DMS79 (cell line): ENCODE results near the gene EIF3K.
A peak's percentile ranks its signal among the peaks of the same experiment; 100 is the strongest.

Experiments used
- DNase-seq: peaks from one replicate; lab custom pipeline; 2025; lab: John Stamatoyannopoulos, UW

Gene EIF3K

DNA sequence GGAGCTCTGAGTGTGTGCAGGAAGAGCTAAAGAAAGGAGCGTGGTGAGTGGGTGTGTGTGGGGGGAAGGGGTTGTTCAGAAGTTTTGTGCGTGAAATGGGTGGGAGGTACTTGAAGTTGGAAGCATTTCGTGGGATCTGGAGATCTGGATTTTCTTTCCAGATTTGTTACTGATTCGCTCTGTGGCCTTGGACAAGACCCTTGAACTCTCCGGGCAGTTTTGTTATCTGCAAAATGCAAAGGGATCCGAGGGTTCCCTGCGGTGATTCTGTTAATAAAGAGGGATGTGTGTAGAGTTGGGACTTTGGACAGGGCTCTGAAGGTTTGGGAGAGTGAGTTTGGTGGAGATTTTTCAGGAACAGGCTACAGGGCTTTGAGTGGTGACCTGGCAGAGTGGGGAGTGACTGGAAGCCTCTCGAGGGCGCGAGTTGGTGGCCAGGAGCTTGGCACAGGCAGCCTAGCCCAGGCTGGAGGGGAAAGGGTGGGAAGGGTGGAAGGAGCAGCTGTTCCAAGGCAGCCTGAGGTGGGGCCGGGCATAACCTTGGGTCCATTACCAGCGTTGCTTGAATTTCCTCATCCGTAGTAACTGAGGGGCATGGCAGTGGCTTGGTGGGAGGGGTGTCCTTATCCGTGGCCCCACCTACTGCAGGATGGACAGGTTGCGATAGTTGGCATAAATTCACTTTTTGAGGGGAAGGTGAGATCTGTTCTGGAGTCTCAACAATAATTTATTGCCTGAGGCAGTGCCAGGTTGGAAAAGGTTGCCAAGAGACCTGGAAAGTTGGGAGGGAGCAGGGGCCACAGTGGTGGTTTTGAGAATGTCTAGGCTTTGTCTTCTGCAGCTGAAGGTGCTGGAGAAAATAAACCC is 30.6 kb downstream of the EIF3K start:
- peak; percentile 61 for DNase-seq

DNA sequence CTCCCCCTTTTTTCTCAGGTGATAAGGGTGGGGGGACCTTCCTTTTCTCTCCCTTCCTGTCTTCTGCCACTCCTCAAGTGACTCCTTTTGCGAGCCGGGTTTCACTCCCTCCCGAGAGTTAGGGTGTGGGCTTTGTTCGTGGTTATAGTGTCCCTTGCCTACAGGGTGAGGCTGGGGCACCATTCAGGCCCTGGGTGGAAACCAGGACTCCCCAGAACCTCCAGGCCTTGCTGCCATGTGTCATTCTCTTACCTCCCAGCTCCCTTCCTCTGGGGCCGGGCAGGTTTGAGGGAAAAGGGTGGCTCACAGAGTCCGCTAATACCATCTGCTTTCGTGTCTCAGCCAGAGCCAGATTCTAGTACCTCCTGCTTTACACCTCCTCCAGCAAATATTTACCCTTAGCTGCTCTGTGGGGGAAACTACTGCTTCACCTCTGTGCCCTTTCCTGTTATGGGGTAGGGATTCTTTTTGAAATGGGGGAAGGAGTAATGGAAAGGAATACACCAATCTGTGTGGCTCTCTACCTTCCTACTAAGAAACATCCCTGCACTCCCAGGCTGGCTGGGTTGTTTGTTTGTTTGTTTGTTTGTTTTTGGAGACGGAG is 31.3 kb downstream of the EIF3K start:
- no peak for DNase-seq

DNA sequence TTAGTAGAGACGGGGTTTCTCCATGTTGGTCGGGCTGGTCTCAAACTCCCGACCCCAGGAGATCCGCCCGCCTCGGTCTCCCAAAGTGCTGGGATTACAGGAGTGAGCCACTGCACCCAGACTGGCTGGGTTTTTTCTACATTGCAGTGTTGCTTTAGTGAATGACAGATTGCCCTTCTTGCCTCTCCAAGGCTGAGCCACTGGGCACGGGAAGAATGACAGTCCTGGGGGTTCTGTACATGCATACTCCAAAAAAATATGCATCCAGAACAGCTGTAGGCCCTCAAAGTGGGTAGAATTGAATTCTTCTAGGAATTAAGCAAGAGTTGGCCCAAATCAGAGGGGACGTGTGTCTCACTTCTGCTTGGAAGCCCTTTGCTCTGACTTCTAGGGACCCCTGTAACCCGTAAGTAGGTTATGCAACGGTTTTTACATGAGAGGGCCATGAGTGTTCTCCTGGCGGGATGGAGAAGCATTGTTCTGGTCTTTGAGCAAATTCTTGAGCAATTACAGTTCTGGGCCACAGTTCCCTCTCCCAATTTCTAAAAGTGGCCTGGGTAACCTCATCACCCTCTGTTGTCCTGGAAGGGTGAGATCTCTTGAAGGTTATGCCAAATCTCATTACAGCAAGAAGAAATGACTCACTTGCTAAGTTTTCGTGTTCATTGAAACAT is 32.1 kb downstream of the EIF3K start:
- DNase-seq: no peak

DNA sequence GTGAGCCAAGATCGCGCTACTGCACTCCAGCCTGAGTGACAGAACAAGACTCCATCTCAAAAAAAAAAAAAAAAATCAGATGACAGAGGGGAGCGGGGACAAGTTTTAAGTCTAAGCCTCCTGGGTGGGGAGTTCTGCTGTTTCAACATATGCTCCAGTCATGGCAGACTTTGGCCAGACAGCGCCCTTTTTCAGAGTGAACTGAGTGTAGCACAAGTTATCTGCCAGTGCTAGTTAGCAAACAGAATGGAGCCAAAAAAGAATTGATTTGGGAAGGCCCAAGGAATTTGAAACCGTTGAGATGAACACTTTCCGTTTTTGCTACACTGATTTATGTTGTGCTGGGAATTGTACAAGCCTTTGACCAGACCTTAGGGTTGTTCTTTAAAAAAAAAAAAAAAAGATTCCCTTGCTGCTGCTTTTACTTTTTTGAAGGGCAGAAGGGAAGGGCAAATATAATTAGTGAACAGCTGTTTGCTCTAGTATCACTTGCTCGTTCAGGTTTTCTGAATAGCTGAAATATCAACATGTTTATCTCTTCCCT is 34.1 kb downstream of the EIF3K start:
- DNase-seq: no peak

DNA sequence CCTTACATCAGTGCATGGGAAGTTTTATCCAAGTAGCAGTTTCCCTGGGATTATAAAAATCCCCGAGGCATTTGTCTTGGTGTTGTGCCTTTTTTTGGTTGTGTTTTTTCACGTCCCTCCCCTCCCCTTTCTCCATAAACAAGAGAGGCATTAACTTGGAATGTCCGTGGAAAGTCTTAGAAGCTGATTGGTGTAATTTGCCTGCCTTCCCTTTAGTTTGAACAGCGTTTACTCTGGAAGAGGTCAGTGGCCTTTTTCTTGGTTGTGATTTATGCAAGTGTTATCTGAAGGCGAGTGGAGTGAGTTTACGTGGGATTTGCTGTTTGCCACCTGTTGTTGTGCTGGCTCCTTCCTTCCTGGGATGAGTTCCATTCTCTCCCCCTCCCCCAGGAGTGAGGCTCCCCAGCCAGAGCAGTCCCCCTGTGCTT is 35.7 kb downstream of the EIF3K start:
- no peak for DNase-seq

DNA sequence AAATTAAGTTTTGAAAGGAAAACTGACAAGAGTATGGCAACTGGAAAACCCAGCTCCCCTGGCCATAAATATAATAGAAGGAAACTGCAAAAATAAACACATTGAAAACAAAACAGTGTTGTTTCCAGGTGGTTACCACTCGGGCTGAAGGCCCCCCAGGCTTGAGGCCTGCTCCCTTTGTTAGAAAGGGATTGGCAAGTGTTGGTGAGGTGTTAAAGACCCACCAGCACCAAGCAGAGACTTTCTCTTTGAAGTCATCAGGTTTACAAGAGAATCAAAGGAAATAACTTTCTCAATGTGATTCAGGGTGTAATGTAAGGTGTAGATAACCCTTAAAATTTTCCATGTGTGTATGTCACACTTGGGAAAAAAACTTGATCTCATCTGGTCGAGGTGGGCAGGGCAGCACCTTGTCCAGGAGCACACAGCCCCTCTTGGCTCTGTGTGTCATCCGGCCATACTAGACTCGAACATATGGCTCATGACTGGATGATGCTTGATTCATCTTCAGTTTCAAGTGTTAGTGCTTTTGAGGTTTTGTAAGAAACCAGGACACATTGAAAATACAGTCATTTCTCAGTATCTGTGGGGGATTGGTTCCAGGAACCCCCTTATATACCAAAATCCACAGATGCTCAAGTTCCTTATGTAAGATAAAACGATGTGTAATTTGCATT is 36.3 kb downstream of the EIF3K start:
- no peak for DNase-seq

DNA sequence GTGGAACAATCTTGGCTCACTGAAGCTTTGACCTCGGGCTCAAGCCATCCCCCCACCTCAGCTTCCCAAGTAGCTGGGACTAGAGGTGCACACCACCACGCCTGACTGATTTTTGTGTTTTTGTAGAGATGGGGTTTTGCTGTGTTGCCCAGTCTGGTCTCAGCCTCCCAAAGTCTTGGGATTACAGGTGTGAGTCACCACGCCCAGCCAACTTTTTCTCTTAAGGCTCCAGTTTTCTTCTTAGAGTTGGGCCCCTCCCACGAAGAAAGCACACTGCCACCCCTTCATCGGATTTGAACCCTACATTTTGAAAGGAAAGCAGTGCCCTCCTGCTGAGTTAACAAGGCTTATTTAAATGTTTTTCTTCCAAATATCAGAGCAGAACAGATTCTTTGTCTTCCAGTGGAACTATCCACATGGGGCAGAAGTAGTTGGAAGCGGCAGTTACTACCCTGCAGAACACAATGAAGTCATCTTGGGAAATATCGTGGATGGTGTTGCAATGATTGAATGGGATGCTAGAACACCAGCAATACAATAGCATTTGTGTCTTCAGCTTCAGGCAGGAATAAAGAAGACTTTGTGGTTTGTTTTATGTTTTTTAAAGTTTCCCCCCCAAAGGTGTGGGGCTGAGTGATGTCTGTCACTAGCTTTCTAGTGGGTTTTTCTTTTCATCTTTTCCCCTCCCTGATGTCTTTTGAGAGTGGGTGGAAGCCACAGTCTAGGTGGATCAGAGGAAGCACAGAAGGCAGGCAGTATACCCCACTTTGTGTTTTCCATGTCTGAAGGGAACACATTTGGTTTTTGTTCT is 37.4 kb downstream of the EIF3K start:
- DNase-seq: no peak

DNA sequence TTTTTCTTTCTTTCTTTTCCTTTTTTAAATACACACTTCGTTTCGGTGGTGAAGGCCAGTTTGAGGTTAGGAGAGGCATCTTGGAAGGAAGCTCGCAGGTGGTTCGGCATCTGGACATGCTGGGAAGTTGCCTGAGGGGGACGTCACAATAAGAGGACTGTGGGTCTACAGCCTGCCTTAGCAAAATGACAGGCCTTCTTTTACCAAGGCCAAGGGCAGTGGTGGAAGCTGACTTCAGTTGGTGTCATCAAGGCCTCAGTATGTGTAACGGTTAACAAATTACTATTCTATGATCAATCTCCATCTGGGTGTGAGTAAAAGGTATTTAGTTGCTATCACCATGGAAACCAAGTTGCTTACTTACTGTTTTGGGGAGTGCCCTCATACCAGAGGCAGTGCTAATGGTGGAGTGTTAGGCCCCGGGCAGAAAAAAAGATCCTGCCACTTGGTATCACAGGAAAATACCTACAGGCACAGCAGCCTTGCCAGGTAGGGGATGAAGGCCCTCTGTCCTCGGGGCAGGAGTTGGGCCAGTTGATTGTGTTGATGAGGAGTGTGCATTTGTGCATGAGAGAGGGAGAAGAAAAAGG is 38.7 kb downstream of the EIF3K start:
- DNase-seq: no peak

DNA sequence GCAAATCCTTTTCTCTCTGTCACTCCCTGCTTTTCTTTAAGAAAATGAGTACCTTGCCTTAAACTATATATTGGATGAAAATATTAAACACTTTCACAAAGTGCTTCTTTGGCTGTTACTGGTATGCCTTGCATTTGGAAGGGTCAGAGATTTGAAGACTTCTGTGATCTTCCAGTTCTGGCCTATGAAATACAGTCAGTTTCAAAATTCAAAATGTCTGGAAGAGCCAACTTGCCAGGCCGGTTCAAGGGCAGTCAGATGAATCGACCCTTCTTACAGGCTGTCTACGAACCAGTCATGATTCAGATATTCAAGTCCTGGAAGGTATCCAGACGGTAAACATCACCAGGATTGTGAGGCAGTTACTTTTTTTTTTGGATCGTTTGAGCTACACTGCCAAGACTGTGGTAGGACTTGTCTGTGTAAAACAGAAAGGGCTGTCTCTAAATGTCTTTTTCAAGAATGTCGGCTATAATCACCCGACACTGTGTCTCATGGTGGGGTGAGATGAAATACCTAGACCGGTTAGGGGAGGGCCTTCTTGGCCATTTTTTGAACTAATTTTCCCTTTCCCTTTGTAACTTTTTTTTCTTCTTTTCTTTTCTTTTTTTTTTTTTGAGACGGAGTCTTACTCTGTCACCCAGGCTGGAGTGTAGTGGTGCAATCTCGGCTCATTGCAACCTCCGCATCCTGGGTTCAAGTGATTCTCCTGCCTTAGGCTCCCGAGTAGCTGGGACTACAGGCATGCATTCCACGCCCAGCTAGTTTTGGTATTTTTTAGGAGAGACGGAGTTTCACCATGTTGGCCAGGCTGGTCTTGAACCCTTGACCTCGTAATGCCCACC is 39.7 kb downstream of the EIF3K start:
- DNase-seq: peak; percentile 92

DNA sequence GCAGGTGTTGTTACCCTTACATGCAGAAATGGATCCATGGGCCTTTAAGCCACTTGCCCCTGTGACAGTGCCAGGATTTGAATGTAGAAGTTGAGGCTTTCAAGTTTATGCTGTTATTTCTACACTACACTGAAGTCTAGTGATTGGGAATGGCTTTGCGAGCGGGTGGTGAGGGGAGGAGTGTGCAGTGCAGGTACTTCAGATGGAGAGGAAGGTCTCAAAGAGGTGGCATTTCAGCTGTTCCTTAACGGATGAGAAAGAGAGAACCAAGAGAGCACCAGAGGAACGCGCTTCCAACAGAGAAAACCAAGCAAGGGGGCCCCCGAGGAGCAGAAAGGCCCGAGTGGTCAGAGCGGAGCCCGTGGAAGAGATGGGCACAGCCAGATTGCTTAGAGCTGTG is 41.7 kb downstream of the EIF3K start:
- no peak for DNase-seq

DNA sequence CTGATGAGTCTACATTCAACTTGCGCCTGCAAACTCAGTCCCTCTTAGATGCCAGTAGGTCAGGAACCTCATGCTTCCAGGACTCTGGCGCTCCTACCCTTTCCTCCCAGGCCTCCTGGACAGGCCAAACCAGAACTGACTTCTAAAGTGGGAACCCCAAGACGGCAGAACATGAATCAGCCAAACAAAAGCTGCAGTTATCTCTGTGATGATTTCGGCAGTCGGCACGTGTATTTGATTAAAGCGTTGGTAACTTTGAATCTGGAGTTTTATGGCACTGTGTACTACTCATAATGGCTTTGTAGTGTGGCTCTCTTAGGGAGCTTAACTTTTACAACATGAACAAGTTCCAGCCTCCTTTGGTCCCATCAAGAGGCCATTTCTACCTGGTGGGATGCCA is 42.1 kb downstream of the EIF3K start:
- DNase-seq: no peak

DNA sequence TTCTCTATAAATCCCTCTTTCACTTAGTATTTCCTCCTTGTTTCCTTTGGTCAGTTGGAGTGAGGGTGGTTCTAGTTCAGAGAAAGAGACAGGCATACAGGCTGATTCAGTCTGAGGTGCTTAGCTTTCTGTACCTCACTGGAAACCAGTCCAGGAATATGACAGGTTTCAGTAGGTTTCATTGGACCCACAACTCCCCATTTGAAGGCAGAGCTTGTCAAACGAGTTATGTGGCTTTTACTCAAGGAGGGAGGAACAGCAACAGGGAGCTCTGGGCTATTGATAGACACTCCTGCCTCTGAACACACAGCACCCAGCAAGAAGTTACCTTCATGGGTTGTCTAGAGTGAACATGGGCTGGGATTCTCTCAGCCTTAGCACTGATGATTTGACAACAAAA is 43.0 kb downstream of the EIF3K start:
- DNase-seq: no peak

DNA sequence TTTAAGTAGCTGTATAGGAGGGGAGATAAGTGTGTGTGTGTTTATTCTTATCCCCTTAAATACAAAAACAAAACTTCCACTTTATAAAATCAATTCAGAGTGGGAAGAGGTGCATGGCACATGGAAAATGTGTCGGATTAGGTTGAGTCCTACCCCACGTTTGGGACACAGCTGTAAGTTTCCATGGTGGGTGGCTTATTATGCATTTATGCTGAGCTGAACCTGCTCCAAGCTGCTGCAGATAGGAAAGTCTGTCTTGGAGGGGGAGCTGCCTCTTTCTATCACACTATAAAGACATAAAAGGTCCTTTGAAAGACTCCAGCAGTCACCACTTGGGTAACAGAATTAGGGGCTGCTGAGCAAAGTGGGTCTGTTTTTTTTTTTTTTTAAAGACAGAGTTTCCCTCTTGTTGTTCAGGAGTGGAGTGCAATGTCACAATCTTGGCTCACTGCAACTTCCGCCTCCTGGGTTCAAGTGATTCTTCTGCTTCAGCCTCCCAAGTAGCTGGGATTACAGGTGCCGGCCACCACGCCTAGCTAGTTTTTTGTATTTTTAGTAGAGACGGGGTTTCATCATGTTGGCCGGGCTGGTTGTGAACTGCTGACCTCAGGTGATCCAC is 43.7 kb downstream of the EIF3K start:
- DNase-seq: no peak

DNA sequence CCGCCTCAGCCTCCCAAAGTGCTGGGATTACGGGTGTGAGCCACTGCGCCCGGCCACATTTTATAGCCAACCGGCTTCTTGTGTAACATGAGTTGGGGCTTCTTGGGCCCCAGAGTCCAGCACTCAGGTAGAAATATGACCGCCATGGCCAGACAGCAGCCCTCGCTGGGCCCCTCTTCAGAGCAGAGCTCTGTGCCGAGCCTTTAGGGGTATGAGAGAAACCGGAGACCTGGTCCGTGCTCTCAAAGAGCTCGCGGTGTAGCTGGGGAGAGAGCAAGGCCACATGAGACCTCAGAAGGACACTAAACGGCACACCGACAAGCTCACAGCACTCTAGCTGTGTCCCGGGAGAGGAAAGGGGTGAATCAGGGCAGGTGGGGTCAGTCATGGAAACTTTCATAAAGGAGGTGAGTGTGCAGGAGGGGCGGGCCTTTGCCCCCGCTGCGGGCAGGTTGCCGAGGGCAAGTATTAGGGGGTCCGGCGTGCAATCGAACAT is 44.2 kb downstream of the EIF3K start:
- no peak for DNase-seq

DNA sequence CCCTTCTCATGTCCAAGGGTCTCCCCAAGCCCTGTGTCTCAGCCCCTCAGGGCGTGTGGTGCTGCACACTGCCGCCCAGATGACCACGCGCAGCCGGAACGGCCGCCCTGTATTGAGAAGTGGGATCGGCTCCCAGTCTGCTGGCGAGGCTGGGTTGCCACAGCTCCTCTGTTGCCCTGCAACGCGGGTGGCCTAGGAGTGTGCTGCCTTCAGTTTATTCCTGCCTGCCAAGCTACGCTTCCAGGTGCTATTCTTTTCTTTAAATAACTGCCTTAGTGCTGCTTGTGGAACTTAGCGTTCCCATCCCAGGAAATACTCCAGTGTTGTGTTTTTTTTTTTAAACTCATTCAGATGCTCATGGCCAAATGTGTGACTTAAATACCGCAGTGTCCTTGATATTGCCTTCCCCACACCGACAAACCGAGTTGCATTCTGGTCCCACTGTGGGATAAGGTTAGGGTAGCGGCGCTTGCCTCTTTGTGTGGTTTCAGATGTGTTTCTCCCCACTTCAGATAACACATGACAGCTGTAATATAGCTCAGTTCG is 45.0 kb downstream of the EIF3K start:
- no peak for DNase-seq

DNA sequence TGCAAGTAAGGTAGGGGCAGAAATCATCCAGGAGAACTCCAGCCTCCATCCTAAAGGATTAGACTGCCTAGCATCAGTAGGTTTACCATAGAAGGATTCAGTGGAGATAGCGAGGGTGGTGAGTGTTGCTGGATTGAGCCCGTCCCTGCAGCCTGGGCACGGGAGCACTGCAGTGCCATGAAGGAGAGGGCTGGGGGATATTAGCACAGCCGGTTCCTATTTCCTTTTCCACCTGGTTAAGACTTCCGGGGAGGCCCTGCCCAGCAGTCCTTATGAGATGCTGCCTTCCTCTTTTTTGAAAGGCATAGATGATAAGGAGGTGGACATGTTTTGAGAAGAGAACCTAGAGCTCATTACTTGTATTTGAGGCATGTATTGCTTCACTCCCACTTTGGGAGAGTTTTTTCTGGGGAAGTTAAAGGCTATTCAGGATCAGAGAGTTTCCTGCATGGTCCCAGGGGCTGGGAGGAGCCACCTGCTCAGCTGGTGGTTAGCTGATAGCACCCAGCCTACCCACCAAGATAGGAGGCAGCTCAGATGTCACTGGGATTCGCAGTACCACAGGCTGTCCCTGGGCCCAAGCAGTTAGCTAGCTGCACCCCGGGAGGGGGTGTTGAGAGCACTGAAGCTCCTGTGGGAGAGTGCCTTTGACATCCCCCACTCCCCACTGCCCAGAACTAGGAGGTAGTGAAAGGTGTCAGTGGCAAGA is 45.7 kb downstream of the EIF3K start:
- DNase-seq: no peak

DNA sequence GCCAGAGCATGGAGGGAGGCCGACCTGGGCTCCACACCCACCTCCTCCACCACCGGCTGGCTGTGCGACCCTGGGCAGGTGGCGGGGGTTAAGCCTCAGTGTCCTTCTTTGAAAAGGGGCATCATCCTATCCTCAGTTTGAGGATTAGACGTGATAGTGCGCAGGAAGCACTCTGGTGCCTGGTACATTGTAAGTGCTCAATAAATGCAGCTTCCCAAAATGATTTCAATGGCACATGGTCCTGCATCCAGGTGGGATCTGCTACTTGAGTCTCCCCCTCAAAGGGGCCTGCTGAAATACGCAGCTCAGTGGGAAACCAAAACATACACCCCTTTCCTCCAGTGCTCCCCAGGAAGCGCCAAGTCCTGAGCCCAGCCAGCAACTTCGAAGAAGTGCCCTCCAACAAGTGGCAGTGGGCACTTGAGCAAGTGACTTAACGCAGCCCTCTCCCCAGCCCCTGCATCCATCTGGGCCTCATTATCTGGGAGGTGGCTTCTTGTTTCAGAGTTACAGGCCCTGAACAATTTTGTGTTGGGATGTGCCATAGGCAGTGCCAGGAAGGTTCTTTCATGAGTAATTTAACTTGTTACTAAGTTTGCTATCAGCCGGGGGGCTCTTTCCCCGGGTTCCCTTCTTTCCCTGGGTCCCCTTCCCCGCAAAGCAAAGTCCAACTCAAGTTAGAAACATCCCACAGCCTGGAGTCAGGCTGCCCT is 46.4 kb downstream of the EIF3K start:
- no peak for DNase-seq
